ENCODE data around the gene NF2. TPM values are rescaled to one million over a fixed set of nuclear protein-coding genes. Genes with fewer than 3 reads are reported as not detected.

The NF2 gene
- total RNA-seq, 1 experiment from 2014 or later, result 190 TPM

- CTCF ChIA-PET, result interaction anchor here (0.7 kb wide), 2 partner anchors 25 to 314 kb away, joined by 6 read pairs; no protein-coding TSS in a partner anchor
- Histone ChIP-seq H3K27ac (ENCODE audit: low read length) (no peak overlapping the region), H3K36me3 (ENCODE audit: control insufficient read depth, insufficient read depth, low read length) (peaks cover 27% of the 10 kb centered on the region), H3K9me3 (ENCODE audit: control insufficient read depth, insufficient read depth, low read depth, low read length) (no peaks in the 10 kb centered on the region), H3K4me1 (ENCODE audit: control insufficient read depth, insufficient read depth, low read length) (no peaks in the 10 kb centered on the region), H3K27me3 (ENCODE audit: control insufficient read depth, insufficient read depth, low read length) (no peaks in the 10 kb centered on the region), H3K4me3 (ENCODE audit: low read depth in 2 of 2, low read length in 2 of 2) (no peak overlapping the region)
- POLR2A ChIA-PET, result no interaction called here
- intact Hi-C loops (cut with micrococcal nuclease; ENCODE audit: unreplicated experiment), result no loop called here
- no peak for ATAC-seq
- BruUV-seq (replicated peaks), result no TSS peak
- DNase-seq (ENCODE audit: low read depth, low spot score), result no peak
- in situ Hi-C loops (cut with HindIII; ENCODE audit: low pct_unique_long_range_greater_than_20kb, low sequenced_read_pairs), result no loop called here
- TF ChIP-seq CTCF (IDR thresholded peaks at IDR 0.05) (no peak), TCF7L2 (IDR thresholded peaks at IDR 0.05; ENCODE audit: low read depth, low read length) (no peak), POLR2AphosphoS5 (IDR thresholded peaks at IDR 0.05; ENCODE audit: low read depth, low read length) (no peak), SIN3A (IDR thresholded peaks at IDR 0.05; ENCODE audit: borderline replicate concordance, insufficient read depth, low read depth, low read length) (no peak)
- TF ChIP-seq, protein P1, sequence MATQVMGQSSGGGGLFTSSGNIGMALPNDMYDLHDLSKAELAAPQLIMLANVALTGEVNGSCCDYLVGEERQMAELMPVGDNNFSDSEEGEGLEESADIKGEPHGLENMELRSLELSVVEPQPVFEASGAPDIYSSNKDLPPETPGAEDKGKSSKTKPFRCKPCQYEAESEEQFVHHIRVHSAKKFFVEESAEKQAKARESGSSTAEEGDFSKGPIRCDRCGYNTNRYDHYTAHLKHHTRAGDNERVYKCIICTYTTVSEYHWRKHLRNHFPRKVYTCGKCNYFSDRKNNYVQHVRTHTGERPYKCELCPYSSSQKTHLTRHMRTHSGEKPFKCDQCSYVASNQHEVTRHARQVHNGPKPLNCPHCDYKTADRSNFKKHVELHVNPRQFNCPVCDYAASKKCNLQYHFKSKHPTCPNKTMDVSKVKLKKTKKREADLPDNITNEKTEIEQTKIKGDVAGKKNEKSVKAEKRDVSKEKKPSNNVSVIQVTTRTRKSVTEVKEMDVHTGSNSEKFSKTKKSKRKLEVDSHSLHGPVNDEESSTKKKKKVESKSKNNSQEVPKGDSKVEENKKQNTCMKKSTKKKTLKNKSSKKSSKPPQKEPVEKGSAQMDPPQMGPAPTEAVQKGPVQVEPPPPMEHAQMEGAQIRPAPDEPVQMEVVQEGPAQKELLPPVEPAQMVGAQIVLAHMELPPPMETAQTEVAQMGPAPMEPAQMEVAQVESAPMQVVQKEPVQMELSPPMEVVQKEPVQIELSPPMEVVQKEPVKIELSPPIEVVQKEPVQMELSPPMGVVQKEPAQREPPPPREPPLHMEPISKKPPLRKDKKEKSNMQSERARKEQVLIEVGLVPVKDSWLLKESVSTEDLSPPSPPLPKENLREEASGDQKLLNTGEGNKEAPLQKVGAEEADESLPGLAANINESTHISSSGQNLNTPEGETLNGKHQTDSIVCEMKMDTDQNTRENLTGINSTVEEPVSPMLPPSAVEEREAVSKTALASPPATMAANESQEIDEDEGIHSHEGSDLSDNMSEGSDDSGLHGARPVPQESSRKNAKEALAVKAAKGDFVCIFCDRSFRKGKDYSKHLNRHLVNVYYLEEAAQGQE (IDR thresholded peaks at IDR 0.05; ENCODE audit: insufficient read depth in 1 of 2, low read depth in 2 of 2, low read length in 1 of 2), result no peak
These were observed 62.1 kb downstream of the NF2 start for GRCh38 chr22:29665486-29665885.

GRCh38 chr22:29668673-29669072, 65.2 kb downstream of the NF2 start:
- ATAC-seq (no peak), DNase-seq (ENCODE audit: low read depth, low spot score) (no peak)
- in situ Hi-C loops (cut with HindIII; ENCODE audit: low pct_unique_long_range_greater_than_20kb, low sequenced_read_pairs), result no loop called here
- Histone ChIP-seq H3K27me3 (ENCODE audit: control insufficient read depth, insufficient read depth, low read length) (no peaks in the 10 kb centered on the region), H3K9me3 (ENCODE audit: control insufficient read depth, insufficient read depth, low read depth, low read length) (no peaks in the 10 kb centered on the region), H3K27ac (ENCODE audit: low read length) (no peak overlapping the region), H3K36me3 (ENCODE audit: control insufficient read depth, insufficient read depth, low read length) (peaks cover 12% of the 10 kb centered on the region), H3K4me1 (ENCODE audit: control insufficient read depth, insufficient read depth, low read length) (no peaks in the 10 kb centered on the region), H3K4me3 (ENCODE audit: low read depth in 2 of 2, low read length in 2 of 2) (no peak overlapping the region)
- CTCF ChIA-PET, result no interaction called here
- POLR2A ChIA-PET, result no interaction called here
- intact Hi-C loops (cut with micrococcal nuclease; ENCODE audit: unreplicated experiment), result no loop called here
- no TSS peak for BruUV-seq (replicated peaks)
- TF ChIP-seq TCF7L2 (IDR thresholded peaks at IDR 0.05; ENCODE audit: low read depth, low read length), result no peak
- TF ChIP-seq CTCF (IDR thresholded peaks at IDR 0.05), result no peak
- TF ChIP-seq, protein P1 (IDR thresholded peaks at IDR 0.05; ENCODE audit: insufficient read depth in 1 of 2, low read depth in 2 of 2, low read length in 1 of 2), result no peak
- TF ChIP-seq POLR2AphosphoS5 (IDR thresholded peaks at IDR 0.05; ENCODE audit: low read depth, low read length), result no peak
- TF ChIP-seq SIN3A (IDR thresholded peaks at IDR 0.05; ENCODE audit: borderline replicate concordance, insufficient read depth, low read depth, low read length), result no peak
